DOHH2 (cell line): Measurements from ENCODE around the gene PLAAT4.

Source experiments
- EZH2phosphoT487 ChIP-seq: fragments of 200-600 bp; sonication (generic); IDR thresholded peaks from 2 replicates; pipeline ENCODE4 v1.6.1; 2017; ENCODE audit warnings: borderline replicate concordance, mild to moderate bottlenecking, antibody characterized with exemption, low read length, moderate library complexity, mixed read lengths
- TF ChIP-seq, protein P1 (sequence below): fragments of 200-600 bp; sonication (generic); IDR thresholded peaks from one replicate; pipeline ENCODE4 v1.5.1; 2014; ENCODE audit warnings: antibody characterized with exemption, mild to moderate bottlenecking, low read depth, low read length; ENCODE audit not compliant: poor library complexity, severe bottlenecking

DNA sequence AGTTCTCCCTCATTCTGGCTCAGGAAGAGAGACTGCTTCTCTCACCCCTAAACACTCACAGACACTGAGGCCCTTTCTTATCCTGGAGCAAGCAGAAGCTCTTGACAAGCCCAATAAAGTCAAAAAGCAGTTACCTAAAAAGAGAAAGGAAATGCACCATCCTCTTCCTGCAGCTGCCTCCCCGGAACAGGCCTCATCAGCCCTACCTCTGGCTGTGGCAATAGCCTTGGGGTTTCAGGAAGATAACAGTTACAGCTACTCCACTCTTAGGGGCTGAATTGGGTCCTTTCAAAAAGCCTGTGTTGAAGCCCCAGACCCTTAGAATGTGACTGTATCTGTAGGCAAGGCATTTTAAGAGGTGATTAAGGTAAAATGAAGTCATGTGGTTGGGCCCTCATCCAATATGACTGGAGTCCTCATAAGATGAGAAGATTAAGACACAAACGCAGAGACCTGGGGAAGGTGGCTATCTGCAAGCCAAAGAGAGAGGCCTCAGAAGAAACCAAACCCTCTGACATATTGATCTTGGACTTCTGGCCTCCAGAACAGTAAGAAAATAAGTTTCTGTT, 34.3 kb upstream of the PLAAT4 start:
- TF ChIP-seq, protein P1, sequence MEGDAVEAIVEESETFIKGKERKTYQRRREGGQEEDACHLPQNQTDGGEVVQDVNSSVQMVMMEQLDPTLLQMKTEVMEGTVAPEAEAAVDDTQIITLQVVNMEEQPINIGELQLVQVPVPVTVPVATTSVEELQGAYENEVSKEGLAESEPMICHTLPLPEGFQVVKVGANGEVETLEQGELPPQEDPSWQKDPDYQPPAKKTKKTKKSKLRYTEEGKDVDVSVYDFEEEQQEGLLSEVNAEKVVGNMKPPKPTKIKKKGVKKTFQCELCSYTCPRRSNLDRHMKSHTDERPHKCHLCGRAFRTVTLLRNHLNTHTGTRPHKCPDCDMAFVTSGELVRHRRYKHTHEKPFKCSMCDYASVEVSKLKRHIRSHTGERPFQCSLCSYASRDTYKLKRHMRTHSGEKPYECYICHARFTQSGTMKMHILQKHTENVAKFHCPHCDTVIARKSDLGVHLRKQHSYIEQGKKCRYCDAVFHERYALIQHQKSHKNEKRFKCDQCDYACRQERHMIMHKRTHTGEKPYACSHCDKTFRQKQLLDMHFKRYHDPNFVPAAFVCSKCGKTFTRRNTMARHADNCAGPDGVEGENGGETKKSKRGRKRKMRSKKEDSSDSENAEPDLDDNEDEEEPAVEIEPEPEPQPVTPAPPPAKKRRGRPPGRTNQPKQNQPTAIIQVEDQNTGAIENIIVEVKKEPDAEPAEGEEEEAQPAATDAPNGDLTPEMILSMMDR = no peak
- TF ChIP-seq EZH2phosphoT487 = no peak
